Measurements from ENCODE around the gene APBB1.
A peak's percentile ranks its signal among the peaks of the same experiment; 100 is the strongest.

The APBB1 gene

DNA sequence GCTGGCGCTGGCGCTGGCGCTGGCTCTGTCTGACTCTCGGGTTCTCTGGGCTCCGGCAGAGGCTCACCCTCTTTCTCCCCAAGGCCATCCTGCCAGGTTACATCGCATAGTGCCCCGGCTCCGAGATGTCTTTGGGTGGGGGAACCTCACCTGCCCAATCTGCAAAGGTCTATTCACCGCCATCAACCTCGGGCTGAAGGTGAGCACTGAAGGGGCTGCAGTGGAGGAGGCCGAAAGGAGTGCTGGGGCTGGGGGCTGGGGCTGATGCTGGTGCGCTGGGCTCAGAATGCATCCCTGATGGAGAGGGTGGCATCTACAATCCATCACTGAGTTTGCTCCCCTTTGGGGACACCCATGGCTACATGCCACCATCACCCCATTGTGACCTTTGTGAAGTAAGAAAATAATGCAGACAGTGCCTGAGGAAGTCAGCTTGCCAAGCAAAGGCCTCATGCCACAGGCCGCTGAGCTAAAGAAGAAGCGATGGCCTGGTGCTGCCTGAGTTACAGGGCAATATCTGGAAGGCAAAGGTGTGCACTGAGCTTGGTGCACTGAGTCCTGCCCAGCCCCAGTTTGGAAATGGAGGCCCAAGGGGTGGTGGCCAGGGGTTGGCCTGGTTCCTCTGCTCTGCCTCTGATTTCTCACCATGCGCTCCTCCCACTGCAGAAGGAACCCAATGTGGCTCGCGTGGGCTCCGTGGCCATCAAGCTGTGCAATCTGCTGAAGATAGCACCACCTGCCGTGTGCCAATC is 28.0 kb downstream of the APBB1 start:
- Histone ChIP-seq H3K4me3 (replicated peaks; ENCODE audit: insufficient read depth, low read length) (peak overlapping the region; percentile 70), H3K27me3 (ENCODE audit: insufficient read depth, poor library complexity, severe bottlenecking) (peaks cover 2% of the 10 kb centered on the region), H3K27ac (replicated peaks) (peak overlapping the region; percentile 58)
- TF ChIP-seq, protein P1, sequence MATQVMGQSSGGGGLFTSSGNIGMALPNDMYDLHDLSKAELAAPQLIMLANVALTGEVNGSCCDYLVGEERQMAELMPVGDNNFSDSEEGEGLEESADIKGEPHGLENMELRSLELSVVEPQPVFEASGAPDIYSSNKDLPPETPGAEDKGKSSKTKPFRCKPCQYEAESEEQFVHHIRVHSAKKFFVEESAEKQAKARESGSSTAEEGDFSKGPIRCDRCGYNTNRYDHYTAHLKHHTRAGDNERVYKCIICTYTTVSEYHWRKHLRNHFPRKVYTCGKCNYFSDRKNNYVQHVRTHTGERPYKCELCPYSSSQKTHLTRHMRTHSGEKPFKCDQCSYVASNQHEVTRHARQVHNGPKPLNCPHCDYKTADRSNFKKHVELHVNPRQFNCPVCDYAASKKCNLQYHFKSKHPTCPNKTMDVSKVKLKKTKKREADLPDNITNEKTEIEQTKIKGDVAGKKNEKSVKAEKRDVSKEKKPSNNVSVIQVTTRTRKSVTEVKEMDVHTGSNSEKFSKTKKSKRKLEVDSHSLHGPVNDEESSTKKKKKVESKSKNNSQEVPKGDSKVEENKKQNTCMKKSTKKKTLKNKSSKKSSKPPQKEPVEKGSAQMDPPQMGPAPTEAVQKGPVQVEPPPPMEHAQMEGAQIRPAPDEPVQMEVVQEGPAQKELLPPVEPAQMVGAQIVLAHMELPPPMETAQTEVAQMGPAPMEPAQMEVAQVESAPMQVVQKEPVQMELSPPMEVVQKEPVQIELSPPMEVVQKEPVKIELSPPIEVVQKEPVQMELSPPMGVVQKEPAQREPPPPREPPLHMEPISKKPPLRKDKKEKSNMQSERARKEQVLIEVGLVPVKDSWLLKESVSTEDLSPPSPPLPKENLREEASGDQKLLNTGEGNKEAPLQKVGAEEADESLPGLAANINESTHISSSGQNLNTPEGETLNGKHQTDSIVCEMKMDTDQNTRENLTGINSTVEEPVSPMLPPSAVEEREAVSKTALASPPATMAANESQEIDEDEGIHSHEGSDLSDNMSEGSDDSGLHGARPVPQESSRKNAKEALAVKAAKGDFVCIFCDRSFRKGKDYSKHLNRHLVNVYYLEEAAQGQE (IDR thresholded peaks at IDR 0.05; ENCODE audit: insufficient replicate concordance, low read depth), result no peak
- TF ChIP-seq GABPA (IDR thresholded peaks at IDR 0.05; ENCODE audit: low read depth), result no peak
- TF ChIP-seq, protein P2, sequence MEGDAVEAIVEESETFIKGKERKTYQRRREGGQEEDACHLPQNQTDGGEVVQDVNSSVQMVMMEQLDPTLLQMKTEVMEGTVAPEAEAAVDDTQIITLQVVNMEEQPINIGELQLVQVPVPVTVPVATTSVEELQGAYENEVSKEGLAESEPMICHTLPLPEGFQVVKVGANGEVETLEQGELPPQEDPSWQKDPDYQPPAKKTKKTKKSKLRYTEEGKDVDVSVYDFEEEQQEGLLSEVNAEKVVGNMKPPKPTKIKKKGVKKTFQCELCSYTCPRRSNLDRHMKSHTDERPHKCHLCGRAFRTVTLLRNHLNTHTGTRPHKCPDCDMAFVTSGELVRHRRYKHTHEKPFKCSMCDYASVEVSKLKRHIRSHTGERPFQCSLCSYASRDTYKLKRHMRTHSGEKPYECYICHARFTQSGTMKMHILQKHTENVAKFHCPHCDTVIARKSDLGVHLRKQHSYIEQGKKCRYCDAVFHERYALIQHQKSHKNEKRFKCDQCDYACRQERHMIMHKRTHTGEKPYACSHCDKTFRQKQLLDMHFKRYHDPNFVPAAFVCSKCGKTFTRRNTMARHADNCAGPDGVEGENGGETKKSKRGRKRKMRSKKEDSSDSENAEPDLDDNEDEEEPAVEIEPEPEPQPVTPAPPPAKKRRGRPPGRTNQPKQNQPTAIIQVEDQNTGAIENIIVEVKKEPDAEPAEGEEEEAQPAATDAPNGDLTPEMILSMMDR (IDR thresholded peaks at IDR 0.05; ENCODE audit: insufficient read depth, low read length), result no peak
- TF ChIP-seq SPI1 (IDR thresholded peaks at IDR 0.05; ENCODE audit: borderline replicate concordance, low read depth), result no peak
- TF ChIP-seq POLR2AphosphoS5 (IDR thresholded peaks at IDR 0.05; ENCODE audit: low read depth), result no peak
- DNase-seq (ENCODE audit: low read depth in 1 of 2, low spot score in 1 of 2), result no peak

DNA sequence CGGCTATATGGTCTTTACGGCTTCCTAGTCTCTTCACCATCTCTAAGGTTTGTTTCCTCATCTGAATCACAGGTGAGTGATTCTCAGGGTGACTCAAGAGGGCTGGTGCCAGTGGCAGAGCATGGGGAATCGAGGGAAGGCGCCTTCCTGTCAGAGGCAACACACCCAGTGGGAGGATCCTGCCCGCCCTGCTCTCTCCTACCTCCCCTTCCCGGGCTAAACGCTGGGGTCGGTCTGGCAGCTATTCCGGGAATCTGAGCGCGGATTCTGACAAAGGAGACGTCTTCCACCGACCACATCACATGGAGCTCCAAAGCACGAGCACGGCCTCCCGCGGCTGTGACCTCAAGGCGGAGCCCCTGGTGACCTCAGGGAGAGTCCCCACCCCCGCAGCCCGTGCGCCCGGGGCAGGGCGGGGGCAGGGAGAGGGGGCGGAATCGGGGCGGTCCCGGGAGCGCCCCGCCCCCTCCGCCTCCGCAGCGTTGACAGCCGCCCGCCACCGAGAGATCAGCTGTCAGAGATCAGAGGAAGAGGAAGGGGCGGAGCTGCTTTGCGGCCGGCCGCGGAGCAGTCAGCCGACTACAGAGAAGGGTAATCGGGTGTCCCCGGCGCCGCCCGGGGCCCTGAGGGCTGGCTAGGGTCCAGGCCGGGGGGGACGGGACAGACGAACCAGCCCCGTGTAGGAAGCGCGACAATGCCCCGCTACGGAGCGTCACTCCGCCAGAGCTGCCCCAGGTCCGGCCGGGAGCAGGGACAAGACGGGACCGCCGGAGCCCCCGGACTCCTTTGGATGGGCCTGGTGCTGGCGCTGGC is 28.8 kb downstream of the APBB1 start, which contains the start of gene SMPD1:
SMPD1 (plus strand) TSS at position 570 of the 813 bp plus-strand sequence; CDS start at position 695, 125 bp downstream.
- Histone ChIP-seq H3K4me3 (replicated peaks; ENCODE audit: insufficient read depth, low read length) (peak within 1 kb of the TSS; percentile 70), H3K27ac (replicated peaks) (peak within 1 kb of the TSS; percentile 58), H3K27me3 (ENCODE audit: insufficient read depth, poor library complexity, severe bottlenecking) (peaks cover 2% of the 10 kb centered on the region)
- TF ChIP-seq POLR2AphosphoS5 (IDR thresholded peaks at IDR 0.05; ENCODE audit: low read depth), result 0 out of 2 replicates have a peak, but pooled peaks have one; percentile 31
- peak; percentile 48; the same call in 1 of the 2 replicates for TF ChIP-seq GABPA (IDR thresholded peaks at IDR 0.05; ENCODE audit: low read depth)
- TF ChIP-seq, protein P1 (IDR thresholded peaks at IDR 0.05; ENCODE audit: insufficient replicate concordance, low read depth), result no peak
- TF ChIP-seq SPI1 (IDR thresholded peaks at IDR 0.05; ENCODE audit: borderline replicate concordance, low read depth), result peak; percentile 68; the same call in 1 of the 2 replicates
- peak; percentile 82 to 89 for DNase-seq (ENCODE audit: low read depth in 1 of 2, low spot score in 1 of 2)

DNA sequence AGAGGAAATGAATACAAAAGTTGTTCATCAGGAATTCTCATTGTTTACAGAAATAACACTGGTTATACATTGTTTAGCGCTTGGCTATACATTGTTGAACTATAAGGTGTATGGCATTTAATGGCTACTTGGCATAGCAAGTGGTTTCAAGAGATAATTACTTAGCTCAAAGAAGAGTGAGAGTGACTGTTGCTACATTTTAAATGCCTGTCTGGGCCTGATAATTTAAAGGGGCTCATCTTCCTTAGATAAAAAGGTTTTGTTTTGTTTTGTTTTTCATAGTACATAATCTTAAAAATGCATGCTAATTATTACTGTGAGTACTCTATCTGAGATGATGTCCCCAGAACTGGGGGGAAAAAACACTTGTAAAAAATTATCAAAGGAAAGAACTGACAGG is 30.1 kb downstream of the APBB1 start:
- no peak for TF ChIP-seq POLR2AphosphoS5 (IDR thresholded peaks at IDR 0.05; ENCODE audit: low read depth)
- TF ChIP-seq SPI1 (IDR thresholded peaks at IDR 0.05; ENCODE audit: borderline replicate concordance, low read depth), result no peak
- TF ChIP-seq GABPA (IDR thresholded peaks at IDR 0.05; ENCODE audit: low read depth), result no peak
- TF ChIP-seq, protein P2 (IDR thresholded peaks at IDR 0.05; ENCODE audit: insufficient read depth, low read length), result no peak
- TF ChIP-seq, protein P1 (IDR thresholded peaks at IDR 0.05; ENCODE audit: insufficient replicate concordance, low read depth), result no peak
- peaks cover 2% of the 10 kb centered on the region for H3K27me3 ChIP-seq (ENCODE audit: insufficient read depth, poor library complexity, severe bottlenecking)
- H3K27ac ChIP-seq (replicated peaks), result no peak overlapping the region
- H3K4me3 ChIP-seq (replicated peaks; ENCODE audit: insufficient read depth, low read length), result no peak overlapping the region
- no peak for DNase-seq (ENCODE audit: low read depth in 1 of 2, low spot score in 1 of 2)
